ENCODE results near the gene DNAH5. TPM values are rescaled to one million over a fixed set of nuclear protein-coding genes. Genes with fewer than 3 reads are reported as not detected.

DNAH5 gene
- total and polyA plus RNA-seq, 2 of the 13 experiments (the other 11 are each of a cell fraction or from before 2014, with no cell fraction given), result 0.09 TPM

GRCh38 chr5:13930541-13931171 lies 13.8 kb downstream of the DNAH5 start:
- 0 out of 5 replicates have a peak, but pooled peaks cover 0 to 3% of the 10 kb centered on the region in 2 experiments for H3K27me3 ChIP-seq (ENCODE audit: control insufficient read depth in 1 of 2, insufficient read depth in 2 of 2, low read length in 2 of 2)
- H3K4me2 ChIP-seq (ENCODE audit: low read depth, low read length), result no peak overlapping the region
- CTCF ChIA-PET (ENCODE audit: low intra/inter-chr PET ratio, low total read pairs), result no interaction called here
- peaks cover 10% of the 10 kb centered on the region for H3K9me3 ChIP-seq (ENCODE audit: low read length)
- H3K9ac ChIP-seq (ENCODE audit: insufficient read depth, low read depth, low read length), result no peak overlapping the region
- H3K4me1 ChIP-seq (ENCODE audit: insufficient read depth, low read length), result no peaks in the 10 kb centered on the region
- FAIRE-seq, result no peak
- TF ChIP-seq, protein P1, sequence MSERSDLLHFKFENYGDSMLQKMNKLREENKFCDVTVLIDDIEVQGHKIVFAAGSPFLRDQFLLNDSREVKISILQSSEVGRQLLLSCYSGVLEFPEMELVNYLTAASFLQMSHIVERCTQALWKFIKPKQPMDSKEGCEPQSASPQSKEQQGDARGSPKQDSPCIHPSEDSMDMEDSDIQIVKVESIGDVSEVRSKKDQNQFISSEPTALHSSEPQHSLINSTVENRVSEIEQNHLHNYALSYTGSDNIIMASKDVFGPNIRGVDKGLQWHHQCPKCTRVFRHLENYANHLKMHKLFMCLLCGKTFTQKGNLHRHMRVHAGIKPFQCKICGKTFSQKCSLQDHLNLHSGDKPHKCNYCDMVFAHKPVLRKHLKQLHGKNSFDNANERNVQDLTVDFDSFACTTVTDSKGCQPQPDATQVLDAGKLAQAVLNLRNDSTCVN (CRISPR knock-in tag; IDR thresholded peaks at IDR 0.05; ENCODE audit: borderline replicate concordance), result no peak
- TF ChIP-seq, protein P2, sequence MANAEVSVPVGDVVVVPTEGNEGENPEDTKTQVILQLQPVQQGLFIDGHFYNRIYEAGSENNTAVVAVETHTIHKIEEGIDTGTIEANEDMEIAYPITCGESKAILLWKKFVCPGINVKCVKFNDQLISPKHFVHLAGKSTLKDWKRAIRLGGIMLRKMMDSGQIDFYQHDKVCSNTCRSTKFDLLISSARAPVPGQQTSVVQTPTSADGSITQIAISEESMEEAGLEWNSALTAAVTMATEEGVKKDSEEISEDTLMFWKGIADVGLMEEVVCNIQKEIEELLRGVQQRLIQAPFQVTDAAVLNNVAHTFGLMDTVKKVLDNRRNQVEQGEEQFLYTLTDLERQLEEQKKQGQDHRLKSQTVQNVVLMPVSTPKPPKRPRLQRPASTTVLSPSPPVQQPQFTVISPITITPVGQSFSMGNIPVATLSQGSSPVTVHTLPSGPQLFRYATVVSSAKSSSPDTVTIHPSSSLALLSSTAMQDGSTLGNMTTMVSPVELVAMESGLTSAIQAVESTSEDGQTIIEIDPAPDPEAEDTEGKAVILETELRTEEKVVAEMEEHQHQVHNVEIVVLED (CRISPR knock-in tag; IDR thresholded peaks at IDR 0.05; ENCODE audit: borderline replicate concordance), result no peak
- no peak for TF ChIP-seq ZFP62 (CRISPR knock-in tag; IDR thresholded peaks at IDR 0.05)
- no peak for TF ChIP-seq ZBTB7A (CRISPR knock-in tag; IDR thresholded peaks at IDR 0.05)
- no peak for TF ChIP-seq KDM1A (CRISPR knock-in tag; IDR thresholded peaks at IDR 0.05)
- no peak for TF ChIP-seq PREB (CRISPR knock-in tag; IDR thresholded peaks at IDR 0.05)
- no peak for TF ChIP-seq RFX3 (CRISPR knock-in tag; IDR thresholded peaks at IDR 0.05)
- TF ChIP-seq HOXA3 (CRISPR knock-in tag; IDR thresholded peaks at IDR 0.05), result no peak
- no peak for TF ChIP-seq RAD21 (CRISPR knock-in tag; IDR thresholded peaks at IDR 0.05)
- TF ChIP-seq SRY (CRISPR knock-in tag; IDR thresholded peaks at IDR 0.05), result no peak
- in situ Hi-C loops (cut with HindIII; ENCODE audit: extremely low pct_ligation_motif_present, low pct_unique_long_range_greater_than_20kb), result no loop called here
- no peak for DNase-seq (ENCODE audit: low spot score)
- no peaks in the 10 kb centered on the region for H4K20me1 ChIP-seq (ENCODE audit: insufficient read depth, low read length)
- no peaks in the 10 kb centered on the region for H3K36me3 ChIP-seq (replicated peaks in 1 of 2; ENCODE audit: control insufficient read depth in 1 of 2, insufficient read depth in 2 of 2, low read length in 2 of 2)
- WGBS (ENCODE audit: low lambda C conversion rate), result 14% methylated on average over 7 of the region's 8 CpGs
- H3K4me3 ChIP-seq (replicated peaks in 1 of 3; ENCODE audit: insufficient read depth in 1 of 3, low read depth in 2 of 3, low read length in 3 of 3), result no peak overlapping the region
- ATAC-seq, result no peak
- intact Hi-C loops (cut with micrococcal nuclease; ENCODE audit: unreplicated experiment), result no loop called here
- no peaks in the 10 kb centered on the region for H3K79me2 ChIP-seq (ENCODE audit: insufficient read depth, low read length)
- BruUV-seq (replicated peaks), result no TSS peak
- POLR2A ChIA-PET, result no interaction called here
- no peak overlapping the region for H3K27ac ChIP-seq (ENCODE audit: extremely low read length, insufficient read depth, low read length)
- H2AFZ ChIP-seq (ENCODE audit: low read length), result no peak overlapping the region
